Small intestine (tissue), 7 donors: ENCODE results near the gene HMSD. TPM values are rescaled to one million over a fixed set of nuclear protein-coding genes. Genes with fewer than 3 reads are reported as not detected.
"Not testable (repeated sequence)": the region's sequence is repeated elsewhere in the genome, so short reads cannot be mapped to it uniquely, and the experiment has no call there.

Experiments used
- DNase-seq, 2 donors: peaks; one replicate each; pipeline versions ENCODE4 v3.0.0 to v3.0.0-alpha.2; 2013
- FAIRE-seq: peaks from 2 replicates; lab custom pipeline; 2012; peaks lifted over from hg19 to GRCh38; lab: Jason Lieb, UNC
- H3K27ac ChIP-seq, 3 donors: one replicate each; pipeline ENCODE4 v1.5.1; 2013; ENCODE audit warnings: low read length in 2 of 3, mild to moderate bottlenecking in 2 of 3, control low read depth in 1 of 3, inconsistent platforms in 1 of 3, low read depth in 1 of 3, moderate library complexity in 1 of 3
- H3K27me3 ChIP-seq, 3 donors: one replicate each; pipeline ENCODE4 v1.6.1; 2013; ENCODE audit warnings: low read length in 3 of 3, inconsistent platforms in 1 of 3; ENCODE audit not compliant: control insufficient read depth in 3 of 3, insufficient read depth in 3 of 3
- H3K36me3 ChIP-seq, 3 donors: one replicate each; pipeline ENCODE4 v1.6.1; 2013; ENCODE audit warnings: low read length in 3 of 3, inconsistent platforms in 1 of 3, low read depth in 1 of 3, mild to moderate bottlenecking in 1 of 3, moderate library complexity in 1 of 3; ENCODE audit not compliant: control insufficient read depth in 3 of 3, insufficient read depth in 2 of 3
- H3K4me1 ChIP-seq, 3 donors: one replicate each; pipeline ENCODE4 v1.6.1; 2013; ENCODE audit warnings: low read length in 2 of 3, inconsistent platforms in 1 of 3, low read depth in 1 of 3, mild to moderate bottlenecking in 1 of 3, moderate library complexity in 1 of 3; ENCODE audit not compliant: control insufficient read depth in 3 of 3, insufficient read depth in 2 of 3
- H3K4me3 ChIP-seq, 3 donors: one replicate each; pipeline ENCODE4 v1.5.1; 2013; ENCODE audit warnings: low read length in 3 of 3, control low read depth in 1 of 3, inconsistent platforms in 1 of 3, low read depth in 1 of 3, mild to moderate bottlenecking in 1 of 3, moderate library complexity in 1 of 3
- H3K9me3 ChIP-seq, 2 donors: one replicate each; pipeline ENCODE4 v1.6.1; 2013; ENCODE audit warnings: low read depth in 1 of 2, low read length in 1 of 2; ENCODE audit not compliant: control insufficient read depth in 2 of 2, insufficient read depth in 1 of 2
- WGBS, 3 donors: extraction: QIAGEN DNeasy Blood & Tissue Kit; methylation state at CpG; one replicate each; pipeline ENCODE4 v1.1.7; 2013; 5-methylcytosine and 5-hydroxymethylcytosine counted together
- polyA plus RNA-seq, 4 donors: library from polyadenylated mRNA; stranded (reverse) in 3 of 4; unstranded in 1 of 4; fragments of 200-250 nt in 3 of 4; fragments of 120-200 nt in 1 of 4; gene quantifications; one replicate each; pipeline versions ENCODE4 v1.2.1 to v1.2.3, GENCODE V29; 2013
- donor health status: healthy with polysubstance abuse.
- donor health status: control.
- donor health status: control.
- donor health status: Bipolar disorder and iron deficiency.
- donor health status: healthy.

Gene HMSD
- polyA plus RNA-seq, 4 donors, result 0.10 to 0.48 TPM; not detected in 2

- peaks cover 0 to 2% (median 0%) of the 10 kb centered on the region in 3 donors for H3K27me3 ChIP-seq
- 80 to 85% (median 84%) methylated on average over 5 of the region's 5 CpGs for WGBS, 3 donors
- no peaks in the 10 kb centered on the region for H3K36me3 ChIP-seq
- H3K27ac ChIP-seq, result no peak overlapping the region
- no peak overlapping the region for H3K4me3 ChIP-seq
- no peaks in the 10 kb centered on the region for H3K9me3 ChIP-seq
- FAIRE-seq (no peak), DNase-seq (no peak)
- no peaks in the 10 kb centered on the region for H3K4me1 ChIP-seq
Measured at GRCh38 chr18:63917817-63918216, 31.3 kb upstream of the HMSD start.

- peaks cover 0 to 4% (median 0%) of the 10 kb centered on the region in 3 donors for H3K27me3 ChIP-seq
- no peaks in the 10 kb centered on the region for H3K36me3 ChIP-seq
- no peaks in the 10 kb centered on the region for H3K9me3 ChIP-seq
- 86 to 91% (median 87%) methylated on average over 2 of the region's 2 CpGs for WGBS, 3 donors
- DNase-seq (no peak), FAIRE-seq (no peak)
- H3K4me1 ChIP-seq, result no peaks in the 10 kb centered on the region
- no peak overlapping the region for H3K4me3 ChIP-seq
- no peak overlapping the region for H3K27ac ChIP-seq
Measured at GRCh38 chr18:63922049-63922448, 27.1 kb upstream of the HMSD start.

GRCh38 chr18:63924551-63924950 lies 24.6 kb upstream of the HMSD start:
- Histone ChIP-seq H3K9me3 (no peaks in the 10 kb centered on the region), H3K36me3 (no peaks in the 10 kb centered on the region), H3K4me3 (no peak overlapping the region), H3K27ac (no peak overlapping the region), H3K4me1 (no peaks in the 10 kb centered on the region), H3K27me3 (peaks cover 0 to 4% (median 0%) of the 10 kb centered on the region in 3 donors)
- DNase-seq (no peak), FAIRE-seq (no peak)
- WGBS, 3 donors, result 52 to 79% (median 70%) methylated on average over 1 of the region's 1 CpG

GRCh38 chr18:63928331-63928730 lies 20.8 kb upstream of the HMSD start:
- Histone ChIP-seq H3K4me3 (no peak overlapping the region), H3K36me3 (no peaks in the 10 kb centered on the region), H3K27me3 (peaks cover 0 to 2% (median 0%) of the 10 kb centered on the region in 3 donors), H3K9me3 (no peaks in the 10 kb centered on the region), H3K4me1 (no peaks in the 10 kb centered on the region), H3K27ac (no peak overlapping the region)
- FAIRE-seq (no peak), DNase-seq (no peak)
- WGBS, 3 donors, result 65 to 76% (median 67%) methylated on average over 8 of the region's 8 CpGs

- DNase-seq, FAIRE-seq: not testable (repeated sequence)
Measured at GRCh38 chr18:63929369-63929768, 19.7 kb upstream of the HMSD start.

GRCh38 chr18:63930773-63931354 lies 18.2 kb upstream of the HMSD start:
- 84 to 94% (median 85%) methylated on average over 3 of the region's 3 CpGs for WGBS, 3 donors
- no peak overlapping the region for H3K4me3 ChIP-seq
- no peak overlapping the region for H3K27ac ChIP-seq
- H3K36me3 ChIP-seq, result no peaks in the 10 kb centered on the region
- H3K4me1 ChIP-seq, result no peaks in the 10 kb centered on the region
- no peak for DNase-seq
- no peaks in the 10 kb centered on the region for H3K27me3 ChIP-seq
- FAIRE-seq, result no peak
- no peaks in the 10 kb centered on the region for H3K9me3 ChIP-seq

More at GRCh38 chr18:63929369-63929768, 19.7 kb upstream of the HMSD start:
- H3K27me3 ChIP-seq, H3K4me3 ChIP-seq, H3K4me1 ChIP-seq, H3K9me3 ChIP-seq, H3K36me3 ChIP-seq, H3K27ac ChIP-seq: not testable (repeated sequence)

GRCh38 chr18:63936156-63936931 lies 12.8 kb upstream of the HMSD start:
- WGBS, 3 donors, result 3 to 4% (median 3%) methylated on average over 50 to 54 of the region's 54 CpGs
- H3K4me3 ChIP-seq, result peak overlapping the region; percentile 8 to 42 (median 27)
- no peak for FAIRE-seq
- H3K9me3 ChIP-seq, result no peaks in the 10 kb centered on the region
- peak; percentile 70 to 75 for DNase-seq
- H3K27ac ChIP-seq, result no peak overlapping the region
- peaks cover 0 to 29% (median 6%) of the 10 kb centered on the region in 3 donors for H3K27me3 ChIP-seq
- peaks cover 0 to 7% (median 0%) of the 10 kb centered on the region in 3 donors for H3K4me1 ChIP-seq
- no peaks in the 10 kb centered on the region for H3K36me3 ChIP-seq

- WGBS, 3 donors, result 35 to 44% (median 36%) methylated on average over 19 of the region's 19 CpGs
- no peak for FAIRE-seq
Measured at GRCh38 chr18:63936932-63937393, 12.1 kb upstream of the HMSD start.

More at GRCh38 chr18:63936932-63937393, 12.1 kb upstream of the HMSD start:
- DNase-seq, result no peak
- peak overlapping the region in 1 of 3 donors; percentile 42 for H3K4me3 ChIP-seq
- H3K9me3 ChIP-seq, result no peaks in the 10 kb centered on the region
- H3K27ac ChIP-seq, result no peak overlapping the region
- H3K36me3 ChIP-seq, result no peaks in the 10 kb centered on the region
- H3K27me3 ChIP-seq, result peaks cover 0 to 29% (median 6%) of the 10 kb centered on the region in 3 donors
- H3K4me1 ChIP-seq, result peaks cover 0 to 7% (median 0%) of the 10 kb centered on the region in 3 donors
